NCI-H2171 (cell line): ENCODE results near the gene FAM117A.
"Not testable (repeated sequence)": the region's sequence is repeated elsewhere in the genome, so short reads cannot be mapped to it uniquely, and the experiment has no call there.

Experiments used
- DNase-seq: peaks from one replicate; lab custom pipeline; 2025; lab: John Stamatoyannopoulos, UW

Gene FAM117A

GRCh38 chr17:49762151-49762941 lies 1.6 kb downstream of the FAM117A start:
- no peak for DNase-seq

GRCh38 chr17:49760932-49761558 lies 2.9 kb downstream of the FAM117A start:
- DNase-seq: no peak

DNA sequence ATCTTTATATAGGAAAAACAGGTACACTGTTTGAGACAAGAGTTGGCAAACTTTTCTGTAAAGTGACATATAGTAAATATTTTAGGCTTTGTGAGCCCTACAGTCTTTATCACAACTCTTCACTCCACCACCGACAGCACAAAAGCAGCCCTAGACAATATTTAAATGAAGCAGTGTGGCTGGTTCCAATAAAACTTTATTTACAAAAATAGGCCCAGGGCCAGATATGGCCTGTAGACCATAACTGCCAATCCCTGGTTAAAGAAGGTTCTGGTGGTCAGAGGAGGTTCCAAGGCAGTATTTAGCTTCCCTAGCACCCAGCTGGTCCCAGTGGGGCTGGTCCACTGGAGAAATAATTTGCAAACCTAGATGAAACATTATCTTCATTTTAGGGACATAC lies 3.6 kb downstream of the FAM117A start:
- no peak for DNase-seq

DNA sequence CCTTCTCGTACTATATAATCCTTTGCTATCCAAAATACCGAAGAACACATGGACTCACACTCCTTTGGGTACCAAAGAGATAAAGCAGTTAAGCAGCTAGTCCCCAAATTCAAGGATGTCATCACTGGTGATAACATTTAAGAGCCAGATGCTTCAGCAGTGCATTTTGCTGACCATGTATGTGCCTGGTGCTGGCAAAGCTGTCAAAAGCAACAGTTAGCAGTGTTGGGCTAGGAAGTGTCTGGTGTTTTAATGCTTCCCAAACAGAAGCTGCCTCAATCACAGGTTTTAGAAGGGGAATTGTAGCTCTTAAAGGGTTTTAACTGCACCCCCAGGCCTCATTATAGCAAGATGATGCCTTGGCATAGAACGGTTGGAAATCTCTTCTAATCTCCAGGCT lies 4.7 kb downstream of the FAM117A start:
- no peak for DNase-seq

- DNase-seq: not testable (repeated sequence)
Observed at GRCh38 chr17:49758464-49759010, 5.4 kb downstream of the FAM117A start.

DNA sequence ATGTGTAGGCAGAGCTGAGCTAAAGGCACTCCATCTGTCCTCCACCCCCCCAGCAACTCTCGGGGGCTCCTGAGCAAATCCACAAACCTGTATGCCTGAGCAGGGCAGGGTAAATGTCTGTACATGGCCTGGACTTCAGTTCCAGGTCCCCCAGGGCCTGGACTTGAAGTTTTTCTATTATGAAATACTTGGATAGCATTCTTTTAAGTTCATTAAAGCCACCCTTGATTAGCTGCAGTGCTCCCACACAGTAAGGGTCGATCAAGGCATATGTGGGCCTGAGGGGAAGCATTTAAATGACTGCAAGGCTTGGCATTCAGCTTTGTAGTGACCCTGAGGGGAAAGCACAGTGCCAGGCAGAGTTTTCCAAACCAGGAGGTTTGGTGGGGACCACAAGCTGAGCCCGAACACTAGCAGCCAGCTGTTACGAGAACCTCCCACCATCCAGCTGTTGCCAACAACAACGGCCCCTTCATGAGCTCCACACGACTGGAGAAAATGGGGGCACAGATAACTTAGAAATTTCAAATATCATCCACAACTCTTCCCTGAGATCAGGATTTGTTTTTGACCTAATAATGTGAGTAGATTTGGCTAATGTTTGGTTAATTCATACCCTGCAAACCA lies 6.7 kb downstream of the FAM117A start:
- no peak for DNase-seq

DNA sequence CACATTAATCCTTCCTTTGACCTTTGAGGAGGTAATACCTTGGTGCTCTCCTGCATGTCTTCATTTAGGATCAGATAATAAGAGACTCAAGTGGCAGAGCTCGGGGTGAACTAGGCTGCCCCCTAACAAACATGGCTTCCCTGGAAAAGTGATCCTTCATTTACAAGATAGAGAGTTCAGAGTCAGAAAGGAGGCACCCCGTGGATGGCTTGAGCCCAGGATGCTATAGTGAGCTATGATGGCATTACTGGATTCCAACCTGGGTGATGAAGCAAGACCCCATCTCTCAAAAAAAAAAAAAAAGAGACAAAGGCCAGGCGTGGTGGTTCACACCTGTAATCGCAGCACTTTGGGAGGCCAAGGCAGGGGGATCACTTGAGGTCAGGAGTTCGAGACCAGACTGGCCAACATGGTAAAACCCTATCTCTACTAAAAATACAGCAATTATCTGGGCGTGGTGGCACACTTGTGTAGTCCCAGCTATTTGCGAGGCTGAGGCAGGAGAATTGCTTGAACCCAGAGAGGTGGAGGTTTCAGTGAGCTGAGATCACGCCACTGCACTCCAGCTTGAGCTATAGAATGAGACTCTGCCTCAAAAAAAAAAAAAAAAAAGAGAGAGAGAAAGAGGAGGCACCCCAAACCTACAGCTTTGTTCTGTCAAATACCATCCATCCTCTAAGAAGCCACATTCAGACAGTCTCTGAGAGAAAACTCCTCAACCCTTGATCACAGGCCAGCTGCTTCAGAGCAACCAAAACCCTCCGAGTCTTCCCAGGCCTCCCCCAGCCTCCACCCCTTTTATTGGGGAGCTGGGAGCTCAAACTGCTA lies 7.4 kb downstream of the FAM117A start:
- DNase-seq: no peak

DNA sequence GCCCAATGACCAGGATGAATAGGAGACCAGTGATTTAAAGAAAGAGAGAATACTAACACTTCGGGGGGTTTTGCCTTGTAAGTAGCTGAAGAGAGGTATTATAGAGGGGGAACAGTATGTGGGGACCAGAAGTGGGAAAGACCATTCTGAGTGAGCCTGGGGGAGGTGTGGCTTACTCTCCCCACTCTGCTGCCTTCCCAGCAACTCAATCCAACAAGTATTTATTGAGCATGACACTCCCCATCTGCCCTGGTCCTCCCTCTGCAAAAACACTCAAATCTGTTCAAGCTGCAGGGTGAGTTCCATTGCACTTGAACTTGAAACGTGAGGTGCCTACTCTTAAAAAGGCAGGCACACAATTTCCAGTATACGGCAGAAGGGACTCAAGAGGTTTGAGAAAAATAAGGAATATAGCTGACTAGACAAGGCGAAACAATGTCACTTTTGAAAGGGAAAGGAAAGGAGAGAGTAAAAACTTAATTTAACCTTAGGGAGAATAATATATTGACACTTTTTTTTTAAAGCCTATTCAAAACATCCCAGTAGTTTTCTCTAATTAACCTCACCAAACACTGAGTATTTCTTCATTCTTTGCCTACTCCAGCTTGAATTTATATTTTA lies 8.2 kb downstream of the FAM117A start:
- DNase-seq: no peak

DNA sequence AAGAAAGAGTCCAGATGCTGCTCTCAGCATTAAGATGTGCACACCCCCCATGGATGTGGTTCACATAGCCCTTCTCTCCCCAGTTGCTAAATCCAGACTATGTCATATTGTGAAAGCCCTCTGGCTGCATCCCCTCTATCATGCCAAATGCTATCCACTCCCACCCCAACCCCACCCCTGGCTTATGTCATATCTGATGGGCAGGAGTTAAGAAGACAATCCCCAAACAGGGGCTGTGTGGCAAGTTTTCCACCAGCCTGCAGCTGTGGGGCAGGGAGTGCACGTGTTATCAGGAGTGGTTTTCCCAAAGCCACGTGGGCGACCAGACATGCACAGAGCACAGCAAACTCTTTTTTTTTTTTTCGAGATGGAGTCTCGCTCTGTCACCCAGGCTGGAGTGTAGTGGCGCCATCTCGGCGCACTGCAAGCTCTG lies 10.0 kb downstream of the FAM117A start:
- DNase-seq: no peak

- no peak for DNase-seq
Observed at GRCh38 chr17:49752508-49752907, 11.4 kb downstream of the FAM117A start.

- no peak for DNase-seq
Observed at GRCh38 chr17:49749730-49750129, 14.2 kb downstream of the FAM117A start.

GRCh38 chr17:49748791-49749190 lies 15.1 kb downstream of the FAM117A start:
- DNase-seq: no peak

- DNase-seq: no peak
Observed at GRCh38 chr17:49748223-49748622, 15.7 kb downstream of the FAM117A start.

GRCh38 chr17:49747632-49748031 lies 16.3 kb downstream of the FAM117A start:
- DNase-seq: no peak

- DNase-seq: no peak
Observed at GRCh38 chr17:49746791-49747490, 17.0 kb downstream of the FAM117A start.

GRCh38 chr17:49745175-49746139 lies 18.5 kb downstream of the FAM117A start:
- no peak for DNase-seq

DNA sequence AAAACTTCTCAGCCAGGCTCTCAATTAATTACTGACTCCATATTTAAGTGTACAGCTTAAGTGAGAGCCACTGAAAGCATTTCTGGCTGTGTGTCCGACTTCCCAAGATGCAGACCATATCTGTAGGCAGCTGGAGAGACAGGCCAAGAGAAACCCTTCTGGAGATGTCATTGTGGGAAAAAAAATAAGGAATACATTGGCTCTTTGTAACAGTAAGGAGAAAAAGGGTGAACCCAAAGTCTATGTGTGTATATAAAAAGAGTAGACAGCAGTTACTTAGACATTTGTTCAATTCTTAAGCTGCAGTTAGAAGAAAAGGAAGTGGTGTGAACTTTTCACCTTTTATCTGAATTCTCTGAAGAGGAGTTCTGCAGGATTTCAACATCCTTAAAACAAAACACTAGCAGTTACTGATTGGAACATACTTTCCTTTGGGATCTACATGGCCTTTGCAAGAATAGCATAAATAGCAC lies 21.7 kb downstream of the FAM117A start:
- no peak for DNase-seq

DNA sequence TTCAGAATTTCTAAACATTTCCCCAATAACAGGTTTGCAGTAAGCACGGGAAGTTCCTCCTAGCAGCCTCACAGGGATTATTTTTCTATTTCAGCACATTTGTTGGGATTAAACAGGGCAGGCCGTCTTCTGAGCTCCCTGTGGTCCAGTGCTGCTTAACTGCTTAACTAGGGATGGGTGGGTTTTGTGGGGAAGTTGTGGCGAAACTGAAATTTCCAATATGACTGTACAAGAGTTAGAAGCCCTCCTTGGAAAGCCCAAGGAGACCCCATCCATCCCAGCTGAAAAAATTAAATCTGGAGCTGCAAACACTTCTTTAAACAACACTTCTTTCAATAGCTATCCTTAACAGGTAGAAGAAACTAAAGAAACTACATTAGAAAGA lies 22.2 kb downstream of the FAM117A start:
- no peak for DNase-seq

GRCh38 chr17:49741009-49741691 lies 22.8 kb downstream of the FAM117A start:
- no peak for DNase-seq
